ENCODE data around the gene TMPO.

- no peak for TF ChIP-seq L3MBTL2 (conservative IDR thresholded peaks at IDR 0.05)
- no peak for TF ChIP-seq CTBP1 (IDR thresholded peaks at IDR 0.05; ENCODE audit: borderline replicate concordance)
- TF ChIP-seq, protein P1, sequence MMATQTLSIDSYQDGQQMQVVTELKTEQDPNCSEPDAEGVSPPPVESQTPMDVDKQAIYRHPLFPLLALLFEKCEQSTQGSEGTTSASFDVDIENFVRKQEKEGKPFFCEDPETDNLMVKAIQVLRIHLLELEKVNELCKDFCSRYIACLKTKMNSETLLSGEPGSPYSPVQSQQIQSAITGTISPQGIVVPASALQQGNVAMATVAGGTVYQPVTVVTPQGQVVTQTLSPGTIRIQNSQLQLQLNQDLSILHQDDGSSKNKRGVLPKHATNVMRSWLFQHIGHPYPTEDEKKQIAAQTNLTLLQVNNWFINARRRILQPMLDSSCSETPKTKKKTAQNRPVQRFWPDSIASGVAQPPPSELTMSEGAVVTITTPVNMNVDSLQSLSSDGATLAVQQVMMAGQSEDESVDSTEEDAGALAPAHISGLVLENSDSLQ (IDR thresholded peaks at IDR 0.05), result no peak
- TF ChIP-seq NFRKB (IDR thresholded peaks at IDR 0.05), result peak; percentile 52; the same call in 1 of the 2 replicates
- TF ChIP-seq BHLHE40 (IDR thresholded peaks at IDR 0.05; ENCODE audit: borderline replicate concordance), result no peak
- TF ChIP-seq SP1 (IDR thresholded peaks at IDR 0.05), result no peak
- TF ChIP-seq HDGF (IDR thresholded peaks at IDR 0.05; ENCODE audit: borderline replicate concordance), result no peak
- TF ChIP-seq FOXK2 (IDR thresholded peaks at IDR 0.05), result no peak
- no peak for TF ChIP-seq FOXA1 (IDR thresholded peaks at IDR 0.05)
- peak; percentile 97 for TF ChIP-seq LEF1 (IDR thresholded peaks at IDR 0.05; ENCODE audit: borderline replicate concordance)
- no peak for TF ChIP-seq ELF4 (IDR thresholded peaks at IDR 0.05)
Observed at GRCh38 chr12:98503592-98504367, 11.6 kb upstream of the TMPO start.
